Prostate gland (tissue), 2 donors: ENCODE data around the gene SEC24D. TPM values are rescaled to one million over a fixed set of nuclear protein-coding genes. Genes with fewer than 3 reads are reported as not detected.

Experiments
- DNase-seq: peaks from one replicate; pipeline ENCODE4 v3.0.0-alpha.2; 2019; ENCODE audit warnings: low spot score
- H3K27ac ChIP-seq, 2 donors: fragments of 200-600 bp; sonication (generic); 2 replicates each; pipeline ENCODE4 v1.5.1; 2017 to 2019
- H3K27me3 ChIP-seq: fragments of 200-600 bp; sonication (generic); replicated peaks from 2 replicates; pipeline ENCODE4 v1.5.1; 2019; ENCODE audit not compliant: insufficient read depth
- H3K36me3 ChIP-seq, 2 donors: fragments of 200-600 bp; sonication (generic); 1 replicate in 1 of 2; 2 replicates in 1 of 2; pipeline versions ENCODE4 v1.5.1 to v1.8.1; 2017 to 2019
- H3K4me1 ChIP-seq: fragments of 200-600 bp; sonication (generic); replicated peaks from 2 replicates; pipeline ENCODE4 v1.5.1; 2019
- H3K4me3 ChIP-seq, 2 donors: fragments of 200-600 bp; sonication (generic); 2 replicates each; pipeline ENCODE4 v1.5.1; 2017 to 2019
- H3K9me3 ChIP-seq: fragments of 200-600 bp; sonication (generic); 2 replicates; pipeline ENCODE4 v1.5.1; 2017
- CTCF ChIP-seq, 4 experiments: fragments of 200-600 bp in 2 of 4; fragments of 450-650 bp in 2 of 4; sonication (generic) in 2 of 4; IDR thresholded peaks; 1 replicate in 3 of 4; 2 replicates in 1 of 4; pipeline ENCODE4 v1.5.1; 2016 to 2019; ENCODE audit warnings: antibody characterized with exemption in 4 of 4, mild to moderate bottlenecking in 2 of 4, moderate library complexity in 2 of 4
- POLR2A ChIP-seq: fragments of 450-650 bp; IDR thresholded peaks from one replicate; pipeline ENCODE4 v1.6.1; 2016; ENCODE audit warnings: antibody characterized with exemption, mild to moderate bottlenecking
- POLR2AphosphoS5 ChIP-seq: sonication (generic); formaldehyde crosslinking; IDR thresholded peaks from one replicate; pipeline ENCODE4 v1.6.1; 2017; ENCODE audit warnings: antibody characterized with exemption
- WGBS: methylation state at CpG from one replicate; pipeline ENCODE4 v1.1.5; 2018; 5-methylcytosine and 5-hydroxymethylcytosine counted together
- intact Hi-C: fragments of 100-400 bp; cut with DNase I; formaldehyde crosslinking; loops from one replicate; pipeline ENCODE4 v1.14.2; 2022
- total RNA-seq, 2 donors: library from RNA; depleted of rRNA; stranded (reverse); fragments of >200 nt; gene quantifications; one replicate each; pipeline ENCODE4 v1.1.0, GENCODE V29; 2016

The SEC24D gene
- total RNA-seq, 2 donors from 2014 or later = 31.5 to 34.9 TPM

DNA sequence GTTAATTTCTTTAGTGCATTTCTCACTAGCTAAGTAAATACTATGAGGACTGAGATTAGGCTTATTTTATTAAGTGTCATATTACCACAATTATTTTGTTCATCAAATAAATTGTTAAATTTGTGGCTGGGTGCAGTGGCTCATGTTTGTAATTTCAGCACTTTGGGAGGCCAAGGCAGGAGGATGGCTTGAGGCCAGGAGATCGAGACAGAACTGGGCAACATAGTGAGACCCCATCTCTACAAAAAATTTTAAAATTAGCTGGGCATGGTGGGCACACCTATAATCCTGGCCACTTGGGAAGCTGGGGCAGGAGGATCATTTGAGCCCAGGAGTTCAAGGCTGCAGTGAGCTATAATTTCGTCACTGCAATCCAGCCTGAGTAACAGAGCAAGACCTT, 6.8 kb downstream of the SEC24D start:
- no peak overlapping the region for H3K4me3 ChIP-seq
- no peaks in the 10 kb centered on the region for H3K27me3 ChIP-seq
- H3K27ac ChIP-seq = no peak overlapping the region
- no peak for TF ChIP-seq POLR2AphosphoS5
- no peak for TF ChIP-seq POLR2A
- TF ChIP-seq CTCF (IDR thresholded peaks at IDR 0.05) = no peak
- peaks cover 0 to 10% of the 10 kb centered on the region in 2 donors for H3K36me3 ChIP-seq
- no peaks in the 10 kb centered on the region for H3K9me3 ChIP-seq
- H3K4me1 ChIP-seq = peaks cover 8% of the 10 kb centered on the region
- intact Hi-C loops = no loop called here
- WGBS = 98% methylated on average over 2 of the region's 2 CpGs
- DNase-seq = no peak

DNA sequence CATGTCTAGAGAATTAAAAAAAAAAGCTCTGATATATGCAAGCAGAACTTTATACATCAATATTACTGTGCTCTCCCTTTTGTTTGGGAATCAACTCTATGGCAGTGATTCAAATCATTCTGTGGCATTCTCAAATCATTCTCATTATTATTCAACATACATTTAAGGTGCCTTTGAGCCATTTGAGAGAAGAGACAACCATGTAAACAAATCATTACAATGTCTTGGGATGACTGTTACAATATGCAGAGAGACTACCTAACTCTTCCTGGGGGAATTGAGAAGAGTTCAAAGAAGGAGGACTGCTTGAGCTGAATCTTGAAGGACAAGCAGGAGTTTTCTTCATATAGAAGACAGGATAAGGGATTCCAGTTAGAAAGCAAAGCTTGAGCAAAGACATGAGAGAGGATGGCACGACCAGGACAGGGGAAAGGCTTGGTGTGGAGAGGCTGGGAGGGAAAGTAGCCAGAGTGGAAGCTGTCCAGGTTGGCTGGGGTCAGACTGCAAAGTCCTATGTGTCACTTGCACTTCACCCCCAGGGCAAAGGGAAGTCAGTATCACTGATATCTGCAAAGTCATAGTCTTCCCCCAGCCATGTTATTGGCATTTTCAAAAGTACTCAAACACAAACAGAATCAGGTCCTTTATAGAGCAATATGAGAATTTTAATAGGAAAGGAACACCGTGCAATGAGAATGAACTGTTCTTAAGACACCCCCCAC, 9.0 kb downstream of the SEC24D start:
- no peak for DNase-seq
- TF ChIP-seq POLR2A (no peak), POLR2AphosphoS5 (no peak), CTCF (IDR thresholded peaks at IDR 0.05) (no peak)
- Histone ChIP-seq H3K36me3 (peaks cover 0 to 4% of the 10 kb centered on the region in 2 donors), H3K4me3 (no peak overlapping the region), H3K4me1 (peaks cover 8% of the 10 kb centered on the region), H3K9me3 (no peaks in the 10 kb centered on the region), H3K27ac (no peak overlapping the region), H3K27me3 (no peaks in the 10 kb centered on the region)
- WGBS = 31% methylated on average over 2 of the region's 2 CpGs
- intact Hi-C loops = no loop called here

DNA sequence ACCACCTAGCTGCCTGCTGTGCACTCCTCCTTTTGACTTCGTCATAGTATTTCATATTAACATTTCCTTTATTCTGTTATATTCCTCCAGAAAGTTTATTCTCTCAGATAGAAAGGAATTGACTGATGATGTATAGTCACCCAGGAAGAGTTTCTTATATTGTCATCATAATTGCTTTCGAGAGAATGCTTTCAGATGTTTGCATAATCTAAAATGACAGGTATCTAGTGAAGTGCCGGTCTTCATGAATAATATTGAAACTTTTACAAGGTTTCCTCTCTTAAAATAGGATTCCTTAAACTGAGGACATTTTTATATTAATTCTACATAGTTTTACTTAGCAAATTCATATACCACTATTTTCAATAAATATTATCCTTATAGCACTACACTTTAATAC, 10.1 kb downstream of the SEC24D start:
- Histone ChIP-seq H3K27me3 (no peaks in the 10 kb centered on the region), H3K4me3 (no peak overlapping the region), H3K36me3 (no peaks in the 10 kb centered on the region), H3K27ac (no peak overlapping the region), H3K4me1 (peaks cover 8% of the 10 kb centered on the region), H3K9me3 (no peaks in the 10 kb centered on the region)
- DNase-seq = no peak
- WGBS = 81% methylated on average over 3 of the region's 3 CpGs
- TF ChIP-seq CTCF (IDR thresholded peaks at IDR 0.05) (no peak), POLR2AphosphoS5 (no peak), POLR2A (no peak)
- intact Hi-C loops = no loop called here

DNA sequence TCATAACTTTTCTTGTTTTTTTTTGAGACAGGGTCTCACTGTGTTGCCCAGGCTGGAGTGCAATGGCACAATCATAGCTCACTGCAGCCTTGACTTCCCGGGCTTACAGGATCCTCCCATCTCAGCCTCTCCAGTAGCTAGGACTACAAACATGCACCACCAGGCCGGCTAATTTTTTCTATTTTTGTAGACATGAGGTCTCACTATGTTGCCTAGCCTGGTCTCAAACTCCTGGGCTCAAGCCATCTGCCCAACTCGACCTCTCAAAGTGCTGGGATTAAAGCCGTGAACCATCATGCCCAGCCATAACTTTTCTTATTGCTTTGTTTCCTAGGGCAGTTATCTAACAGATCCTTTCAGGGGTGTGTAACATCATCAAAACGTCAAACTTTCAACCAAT, 11.8 kb downstream of the SEC24D start:
- H3K9me3 ChIP-seq = no peaks in the 10 kb centered on the region
- TF ChIP-seq POLR2A = no peak
- no peak for TF ChIP-seq POLR2AphosphoS5
- no peak for TF ChIP-seq CTCF (IDR thresholded peaks at IDR 0.05)
- no peak for DNase-seq
- intact Hi-C loops = no loop called here
- peaks cover 8% of the 10 kb centered on the region for H3K4me1 ChIP-seq
- no peaks in the 10 kb centered on the region for H3K27me3 ChIP-seq
- H3K27ac ChIP-seq = no peak overlapping the region
- H3K4me3 ChIP-seq = no peak overlapping the region
- no peaks in the 10 kb centered on the region for H3K36me3 ChIP-seq
- 89% methylated on average over 5 of the region's 5 CpGs for WGBS

DNA sequence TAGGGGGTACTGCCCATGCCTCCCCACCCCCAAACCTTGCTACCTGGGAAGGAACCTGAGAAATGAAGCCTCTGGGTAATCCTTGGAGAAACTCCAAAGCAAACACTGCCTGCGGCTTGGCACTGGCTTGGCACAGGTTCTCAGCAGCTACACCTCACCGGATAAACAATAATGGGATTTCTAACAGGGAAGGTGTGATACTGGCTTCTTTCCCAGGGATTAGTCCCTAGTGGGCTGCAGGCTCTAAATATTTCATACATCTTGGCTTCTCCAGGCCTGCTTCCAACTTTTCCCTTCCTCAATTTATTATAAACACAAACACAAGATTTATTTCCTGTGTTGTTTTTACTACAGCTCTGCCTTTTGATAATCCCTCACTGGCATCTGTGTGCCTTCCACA, 12.5 kb downstream of the SEC24D start:
- DNase-seq = peak; percentile 54
- intact Hi-C loops = no loop called here
- Histone ChIP-seq H3K27ac (no peak overlapping the region), H3K4me1 (peaks cover 8% of the 10 kb centered on the region), H3K9me3 (no peaks in the 10 kb centered on the region), H3K27me3 (no peaks in the 10 kb centered on the region), H3K36me3 (no peaks in the 10 kb centered on the region), H3K4me3 (no peak overlapping the region)
- 28% methylated on average over 2 of the region's 2 CpGs for WGBS
- TF ChIP-seq POLR2AphosphoS5 (peak; percentile 37), POLR2A (no peak)
